ENCODE measurements around the gene UBXN1.

UBXN1 gene

GRCh38 chr11:62645671-62645945, 33.3 kb downstream of the UBXN1 start:
- TF ChIP-seq CTCF (IDR thresholded peaks at IDR 0.05; ENCODE audit: insufficient read depth, low read depth, low read length, missing control alignments): no peak
- H3K4me3 ChIP-seq (ENCODE audit: low read length): peak overlapping the region; percentile 79
- no peak for DNase-seq (ENCODE audit: low read depth)

GRCh38 chr11:62644220-62644619, 34.7 kb downstream of the UBXN1 start:
- TF ChIP-seq CTCF (IDR thresholded peaks at IDR 0.05; ENCODE audit: insufficient read depth, low read depth, low read length, missing control alignments): no peak
- DNase-seq (ENCODE audit: low read depth): no peak
- H3K4me3 ChIP-seq (ENCODE audit: low read length): no peak overlapping the region

- DNase-seq (ENCODE audit: low read depth): no peak
- H3K4me3 ChIP-seq (ENCODE audit: low read length): no peak overlapping the region
- no peak for TF ChIP-seq CTCF (IDR thresholded peaks at IDR 0.05; ENCODE audit: insufficient read depth, low read depth, low read length, missing control alignments)
Observed at GRCh38 chr11:62632492-62632891, 46.4 kb downstream of the UBXN1 start.

- DNase-seq (ENCODE audit: low read depth): peak; percentile 26
- TF ChIP-seq CTCF (IDR thresholded peaks at IDR 0.05; ENCODE audit: insufficient read depth, low read depth, low read length, missing control alignments): peak; percentile 21
- H3K4me3 ChIP-seq (ENCODE audit: low read length): no peak overlapping the region
Observed at GRCh38 chr11:62627713-62628112, 51.2 kb downstream of the UBXN1 start.

All from epithelial cell of esophagus (primary cell).